Muscle layer of colon (tissue), 2 donors: ENCODE measurements around the gene HIPK3.

Experiments
- H3K27ac ChIP-seq: one replicate; pipeline ENCODE4 v1.7.0; 2013; ENCODE audit warnings: low read depth, mild to moderate bottlenecking, low read length, moderate library complexity
- H3K27me3 ChIP-seq, 2 donors: one replicate each; pipeline ENCODE4 v1.7.0; 2013; ENCODE audit warnings: low read length in 2 of 2, mild to moderate bottlenecking in 2 of 2; ENCODE audit not compliant: insufficient read depth in 2 of 2, control insufficient read depth in 1 of 2
- H3K36me3 ChIP-seq: one replicate; pipeline ENCODE4 v1.7.0; 2013; ENCODE audit warnings: mild to moderate bottlenecking, low read length; ENCODE audit not compliant: insufficient read depth
- H3K4me1 ChIP-seq: one replicate; pipeline ENCODE4 v1.7.0; 2013; ENCODE audit warnings: mild to moderate bottlenecking, low read length; ENCODE audit not compliant: insufficient read depth
- H3K4me3 ChIP-seq, 2 donors: one replicate each; pipeline ENCODE4 v1.7.0; 2013; ENCODE audit warnings: low read length in 2 of 2, low read depth in 1 of 2, mild to moderate bottlenecking in 1 of 2, moderate library complexity in 1 of 2
- H3K9ac ChIP-seq: one replicate; pipeline ENCODE4 v1.7.0; 2013; ENCODE audit warnings: low read length
- H3K9me3 ChIP-seq: one replicate; pipeline ENCODE4 v1.7.0; 2013; ENCODE audit warnings: mild to moderate bottlenecking, low read length
- donor health status: abdominal sarcoma.
- donor health status: Adenocarcinoma of cecum.

Gene HIPK3

DNA sequence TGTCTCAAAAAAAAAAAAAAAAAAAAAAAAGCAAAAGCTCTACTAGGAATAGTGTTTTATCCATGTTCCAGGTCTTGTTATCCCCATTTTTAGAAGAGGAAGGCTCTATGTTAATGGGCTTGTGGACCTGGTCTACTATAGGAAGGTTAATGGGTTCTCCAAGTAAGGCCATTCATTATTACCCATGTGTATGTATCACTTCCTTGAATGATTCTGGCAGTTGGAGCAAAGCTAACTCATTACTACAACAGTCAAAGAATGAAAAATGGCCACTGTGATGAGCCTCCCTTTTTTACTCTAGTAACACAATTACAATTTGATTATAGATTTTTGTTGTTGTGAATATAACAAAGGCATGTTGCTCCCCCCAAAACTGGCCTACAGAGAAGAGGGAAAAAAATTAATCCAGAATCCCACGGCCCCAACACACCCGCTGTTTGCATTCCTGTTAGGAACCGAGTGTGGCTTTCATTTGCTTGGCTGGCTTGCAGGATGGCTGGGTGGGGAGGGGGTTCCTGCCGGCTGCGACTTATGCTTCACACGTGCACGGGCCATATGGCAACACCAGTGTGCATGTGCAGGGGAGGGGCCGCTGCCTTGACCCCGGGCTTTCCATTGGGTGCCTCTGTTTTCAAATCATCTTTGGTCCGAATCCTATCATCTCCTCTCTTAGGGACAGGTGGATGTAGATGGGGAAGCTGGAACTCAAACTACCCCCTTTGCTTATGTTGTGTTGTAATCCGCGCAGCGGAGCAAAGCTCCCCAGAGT is 148.8 kb downstream of the HIPK3 start:
- H3K4me3 ChIP-seq = no peak overlapping the region
- H3K27me3 ChIP-seq = no peaks in the 10 kb centered on the region
- H3K4me1 ChIP-seq = no peaks in the 10 kb centered on the region
- H3K27ac ChIP-seq = no peak overlapping the region
- H3K36me3 ChIP-seq = no peaks in the 10 kb centered on the region
- H3K9ac ChIP-seq = no peak overlapping the region
- H3K9me3 ChIP-seq = no peaks in the 10 kb centered on the region
